Activated CD8-positive, alpha-beta memory T cell treated with anti-CD3 and anti-CD28 coated beads for 4 hours (primary cell): ENCODE data around the gene FUT4.
"Not testable (repeated sequence)": the region's sequence is repeated elsewhere in the genome, so short reads cannot be mapped to it uniquely, and the experiment has no call there.

Experiments
- DNase-seq, 2 donors: peaks; one replicate each; pipeline ENCODE4 v3.0.0-alpha.2; 2020; ENCODE audit warnings: low read depth in 2 of 2

The FUT4 gene

DNA sequence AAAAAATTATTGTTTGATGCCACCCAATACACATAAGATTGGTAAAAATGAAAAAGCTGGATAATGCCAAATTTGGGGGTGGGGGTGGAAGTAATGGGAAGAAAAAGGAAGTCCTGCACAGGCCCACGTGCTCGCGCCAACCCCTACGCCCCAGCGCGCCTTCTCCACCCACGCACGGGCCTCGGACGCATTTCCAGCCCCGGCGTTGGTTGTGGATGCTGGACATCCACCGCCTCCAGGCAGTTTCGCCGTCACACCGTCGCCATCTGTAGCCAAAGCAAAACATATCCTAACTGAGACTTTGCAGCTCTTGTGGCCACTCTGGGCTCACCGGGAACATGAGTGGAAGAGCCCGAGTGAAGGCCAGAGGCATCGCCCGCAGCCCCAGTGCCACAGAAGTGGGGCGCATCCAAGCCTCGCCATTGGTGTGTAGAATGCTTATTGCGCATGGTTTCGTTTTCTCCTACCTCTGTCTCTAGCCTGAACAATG, 23.5 kb downstream of the FUT4 start, which contains the start of gene PIWIL4:
PIWIL4 (plus strand) TSS at position 188 of the 490 bp plus-strand sequence; CDS start at position 339, 151 bp downstream.
- DNase-seq = no peak

DNA sequence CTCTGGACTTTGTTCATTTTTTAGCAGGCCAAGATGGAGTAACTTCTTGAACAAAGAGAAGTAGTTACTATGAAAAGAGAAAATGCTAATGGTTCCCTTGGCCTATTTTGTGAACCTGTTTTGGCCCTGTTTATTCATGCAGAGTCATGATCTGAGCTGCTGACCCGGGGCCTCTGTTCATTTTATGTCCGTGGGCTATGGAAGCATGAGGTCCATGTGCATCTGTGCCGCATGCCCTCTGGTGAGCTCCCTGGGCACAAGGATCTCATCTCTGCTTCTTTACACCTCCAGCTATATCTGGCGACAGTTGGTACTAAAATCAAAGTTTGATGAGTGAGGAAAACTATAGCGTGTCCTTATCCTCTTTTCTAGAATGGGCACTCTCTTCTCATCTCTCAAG, 24.5 kb downstream of the FUT4 start:
- DNase-seq = no peak

DNA sequence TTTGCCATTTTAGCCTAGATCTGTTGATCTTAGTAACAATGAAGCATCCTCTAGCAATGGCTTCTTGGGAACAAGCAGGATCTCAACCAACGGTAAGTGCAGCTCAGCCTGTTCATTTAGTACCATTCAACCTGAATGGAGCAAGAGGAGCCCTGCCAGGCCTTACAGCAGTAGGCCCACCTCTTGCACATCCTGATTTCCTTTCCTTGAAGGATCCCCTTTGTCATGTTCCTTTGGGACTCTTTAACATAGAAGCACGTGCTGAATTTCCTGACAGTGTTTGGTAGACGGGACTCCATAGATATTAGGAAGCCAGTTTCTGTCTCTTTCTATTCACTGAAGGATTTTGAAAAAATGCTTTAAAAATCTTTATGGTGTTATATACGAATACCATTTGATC, 25.0 kb downstream of the FUT4 start:
- no peak for DNase-seq

DNA sequence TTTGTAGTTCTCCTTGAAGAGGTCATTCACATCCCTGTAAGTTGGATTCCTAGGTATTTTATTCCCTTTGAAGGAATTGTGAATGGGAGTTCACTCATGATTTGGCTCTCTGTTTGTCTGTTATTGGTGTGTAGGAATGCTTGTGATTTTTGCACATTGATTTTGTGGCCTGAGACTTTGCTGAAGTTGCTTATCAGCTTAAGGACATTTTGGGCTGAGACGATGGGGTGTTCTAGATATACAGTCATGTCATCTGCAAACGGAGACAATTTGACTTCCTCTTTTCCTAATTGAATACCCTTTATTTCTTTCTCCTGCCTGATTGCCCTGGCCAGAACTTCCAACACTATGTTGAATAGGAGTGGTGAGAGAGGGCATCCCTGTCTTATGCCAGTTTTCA, 29.3 kb downstream of the FUT4 start:
- not testable (repeated sequence) for DNase-seq

DNA sequence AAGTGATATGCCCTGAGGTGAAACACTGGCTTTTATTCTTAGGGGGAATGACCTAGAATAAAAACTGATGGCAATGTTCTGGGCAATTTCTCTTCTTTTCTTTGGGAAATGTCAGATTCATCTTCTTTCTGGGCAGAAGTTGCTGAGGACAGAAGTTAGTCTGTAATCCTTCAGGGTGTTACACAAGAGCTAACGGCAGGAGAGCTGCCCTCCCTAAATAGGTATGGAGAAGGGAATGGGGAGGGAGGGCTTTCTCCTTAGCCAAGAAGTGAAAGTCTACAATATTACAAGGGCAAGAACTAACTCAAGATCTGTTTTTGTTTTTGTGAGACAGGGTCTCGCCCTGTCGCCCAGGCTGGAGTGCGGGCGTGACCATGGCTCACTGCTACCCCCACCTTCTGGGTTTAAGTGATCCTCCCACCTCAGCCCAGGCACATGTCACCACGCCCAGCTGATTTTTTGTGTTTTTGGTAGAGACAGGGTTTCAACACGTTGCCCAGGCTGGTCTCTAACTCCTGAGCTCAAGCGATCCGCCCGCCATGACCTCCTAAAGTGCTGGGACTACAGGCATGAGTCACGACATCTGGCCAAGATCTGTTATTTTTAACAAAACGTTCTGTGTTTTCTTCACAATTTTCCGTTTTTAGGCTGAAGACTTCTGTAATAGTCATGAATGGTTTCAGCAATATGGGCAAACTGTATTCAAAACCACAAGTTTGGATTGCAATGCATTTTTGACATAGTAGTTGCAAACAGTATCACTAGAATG, 30.7 kb downstream of the FUT4 start:
- no peak for DNase-seq

DNA sequence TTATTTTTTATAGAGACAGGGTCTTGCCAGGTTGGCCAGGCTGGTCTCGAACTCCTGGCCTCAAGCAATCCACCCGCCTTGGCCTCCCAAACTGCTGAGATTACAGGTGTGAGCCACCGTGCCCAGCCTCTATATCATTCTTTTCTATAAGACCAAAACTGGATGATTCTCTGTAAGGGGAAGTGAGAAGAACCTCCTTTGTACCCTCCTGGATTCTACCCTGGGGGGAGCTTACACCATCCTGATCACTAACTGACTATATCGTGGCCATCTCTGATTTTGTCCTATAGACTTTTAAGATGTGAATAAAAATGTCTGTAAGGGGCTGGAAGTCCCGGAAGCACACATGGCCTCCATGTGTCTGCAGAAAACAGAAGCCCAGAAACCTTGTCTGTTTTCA, 32.6 kb downstream of the FUT4 start:
- no peak for DNase-seq

DNA sequence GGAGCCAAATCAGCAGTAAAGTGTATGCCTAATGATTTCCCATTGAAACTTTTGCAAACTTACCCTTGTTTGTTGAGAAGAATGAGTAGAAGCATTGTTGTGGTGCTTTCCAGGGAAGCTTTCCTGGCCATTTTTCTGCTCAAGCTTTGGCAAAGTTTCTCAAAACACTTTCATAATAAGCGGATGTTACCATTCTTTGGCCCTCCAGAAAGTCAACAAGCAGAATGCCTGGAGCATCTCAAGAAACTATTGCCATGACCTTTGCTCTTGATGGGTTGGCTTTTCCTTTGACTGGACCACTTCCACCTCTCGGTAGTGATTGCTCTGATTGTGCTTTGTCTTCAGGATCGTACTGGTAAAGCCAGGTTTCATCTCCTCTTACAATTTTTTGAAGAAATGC, 34.1 kb downstream of the FUT4 start:
- DNase-seq = no peak

DNA sequence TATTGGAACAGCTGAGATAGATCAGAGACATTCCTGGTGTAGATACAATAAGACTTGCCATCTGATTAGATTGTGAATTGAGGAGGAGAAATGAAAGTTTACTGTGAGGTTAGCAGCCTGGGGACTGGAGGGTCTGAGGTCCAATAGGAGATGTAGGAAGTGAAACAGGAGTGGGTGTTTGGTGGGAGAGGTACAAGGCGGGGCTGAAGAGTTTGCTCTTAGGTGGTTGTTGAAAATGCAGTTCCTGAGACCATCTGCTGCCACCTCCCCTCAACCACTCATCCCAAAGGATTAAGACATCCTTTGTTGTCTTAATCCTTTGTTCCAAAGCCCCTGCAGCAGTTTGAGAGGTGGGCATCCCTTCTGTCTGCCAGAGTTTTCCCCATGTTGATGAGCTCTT, 38.2 kb downstream of the FUT4 start:
- no peak for DNase-seq

DNA sequence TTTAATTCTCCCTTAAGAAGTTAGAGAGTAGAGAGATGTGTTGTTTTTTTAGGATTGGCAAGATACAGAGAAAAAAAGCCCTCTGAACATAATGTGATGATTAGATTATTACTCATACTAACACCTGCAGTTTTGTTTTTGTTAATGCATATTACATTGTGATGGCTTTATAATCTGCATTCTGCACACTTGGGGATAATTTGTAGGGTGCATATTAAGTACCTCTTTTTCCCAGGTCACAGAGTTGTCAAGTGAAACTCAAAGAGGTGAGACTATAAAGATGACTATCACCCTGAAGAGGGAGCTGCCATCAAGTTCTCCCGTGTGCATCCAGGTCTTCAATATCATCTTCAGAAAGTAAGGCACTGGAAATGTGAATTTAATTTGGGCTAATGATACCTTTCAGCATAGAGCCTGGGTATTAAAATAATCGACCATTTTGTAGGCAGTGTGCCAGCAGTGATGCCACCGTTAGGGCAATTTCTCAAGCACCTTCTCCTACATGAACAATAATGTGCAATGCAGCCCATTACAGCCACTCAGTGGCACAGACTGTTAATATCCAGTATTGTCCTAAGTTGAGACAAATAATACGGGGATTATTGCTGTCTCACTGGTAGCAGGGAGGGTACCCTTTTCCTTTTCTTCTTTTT, 39.6 kb downstream of the FUT4 start:
- DNase-seq = no peak

DNA sequence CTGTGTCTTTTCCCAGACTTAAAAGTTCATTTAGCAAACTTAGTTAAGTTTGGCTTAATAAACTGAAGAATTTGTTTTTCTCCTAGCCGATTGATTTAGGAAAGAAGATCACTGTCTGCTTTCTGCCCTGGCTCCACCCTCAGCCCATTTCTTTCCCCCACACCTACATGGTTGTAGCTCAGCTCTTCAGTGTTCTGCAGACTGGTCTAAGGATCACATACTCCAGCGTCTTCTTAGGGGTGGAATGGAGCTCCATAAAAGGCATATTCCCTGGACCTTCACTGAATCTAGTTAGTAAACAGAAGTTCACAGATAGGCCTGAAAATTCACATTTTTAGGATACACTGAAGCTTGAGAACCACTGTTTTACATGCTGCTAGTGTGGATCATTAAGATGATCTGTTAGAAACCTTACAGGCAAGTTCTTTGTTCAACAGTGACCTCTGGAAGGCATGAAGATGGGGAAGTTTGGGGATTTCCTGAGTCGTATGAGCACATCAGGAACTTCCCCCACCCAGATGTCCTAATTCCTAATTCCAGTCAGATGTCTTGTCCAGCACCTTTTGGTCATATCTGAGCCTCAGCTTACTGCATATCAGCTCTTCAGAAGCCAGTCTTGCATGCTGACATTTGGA, 40.3 kb downstream of the FUT4 start:
- DNase-seq = no peak

DNA sequence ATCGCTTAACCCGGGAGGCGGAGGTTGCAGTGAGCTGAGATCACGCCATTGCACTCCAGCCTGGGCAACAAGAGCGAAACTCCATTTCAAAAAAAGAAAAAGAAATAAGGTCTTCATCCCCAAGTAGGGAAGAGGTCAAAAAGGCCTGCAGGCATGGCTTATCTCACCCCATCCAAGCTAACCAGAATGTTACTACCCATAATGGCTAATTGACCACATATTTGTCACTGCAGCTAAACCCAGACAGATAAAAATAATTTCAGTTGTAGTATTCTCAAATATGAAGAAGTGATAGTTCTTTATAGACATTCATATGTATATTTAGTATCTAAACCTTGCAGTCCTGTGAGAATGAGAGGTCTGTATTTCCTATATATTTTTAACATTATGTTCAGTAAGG, 41.3 kb downstream of the FUT4 start:
- DNase-seq = no peak

DNA sequence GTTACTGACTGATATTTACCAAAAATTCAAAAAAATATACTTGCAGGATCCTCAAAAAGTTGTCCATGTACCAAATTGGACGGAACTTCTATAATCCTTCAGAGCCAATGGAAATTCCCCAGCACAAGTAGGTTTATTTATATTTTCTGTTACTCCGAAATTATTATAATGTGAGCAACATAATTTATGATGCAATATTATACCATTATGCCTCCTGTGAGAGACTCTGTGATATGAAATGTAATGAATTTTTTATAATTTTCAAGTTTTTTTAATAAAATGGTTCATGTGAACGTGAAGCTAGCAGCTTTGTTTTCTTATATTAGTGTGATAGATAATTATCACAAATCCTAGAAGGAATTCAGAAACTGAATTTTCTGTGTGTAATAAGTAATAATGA, 41.7 kb downstream of the FUT4 start:
- no peak for DNase-seq

DNA sequence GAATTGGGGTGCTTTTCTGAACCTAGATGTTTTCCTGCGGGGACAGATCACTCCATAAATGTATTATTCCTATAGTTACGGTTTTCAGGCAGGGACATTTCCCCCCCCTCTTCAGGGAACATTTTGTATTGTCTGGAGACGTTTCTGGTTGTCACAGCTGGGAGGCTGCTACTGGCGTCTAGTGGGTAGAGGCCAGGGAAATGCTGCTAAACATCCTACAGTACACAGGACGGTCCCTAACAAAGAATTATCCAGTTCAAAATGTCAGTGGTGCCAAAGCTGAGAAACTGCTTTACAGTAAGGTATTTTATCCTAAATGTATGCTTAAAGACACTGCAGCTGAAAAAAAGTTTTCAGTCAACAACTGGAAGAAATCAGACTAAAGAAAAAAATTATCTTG, 42.8 kb downstream of the FUT4 start:
- no peak for DNase-seq

DNA sequence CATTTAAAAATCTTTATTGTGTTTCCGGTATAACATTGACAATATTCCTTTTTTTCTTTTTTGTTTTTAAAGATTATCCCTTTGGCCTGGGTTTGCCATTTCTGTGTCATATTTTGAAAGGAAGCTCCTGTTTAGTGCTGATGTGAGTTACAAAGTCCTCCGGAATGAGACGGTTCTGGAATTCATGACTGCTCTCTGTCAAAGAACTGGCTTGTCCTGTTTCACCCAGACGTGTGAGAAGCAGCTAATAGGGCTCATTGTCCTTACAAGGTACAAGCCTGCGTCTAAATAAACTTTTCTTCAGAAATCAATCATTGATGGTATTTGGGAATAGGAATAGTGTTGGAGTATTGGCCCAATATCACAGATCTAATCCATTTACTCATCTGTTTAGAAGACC, 43.3 kb downstream of the FUT4 start:
- DNase-seq = no peak

DNA sequence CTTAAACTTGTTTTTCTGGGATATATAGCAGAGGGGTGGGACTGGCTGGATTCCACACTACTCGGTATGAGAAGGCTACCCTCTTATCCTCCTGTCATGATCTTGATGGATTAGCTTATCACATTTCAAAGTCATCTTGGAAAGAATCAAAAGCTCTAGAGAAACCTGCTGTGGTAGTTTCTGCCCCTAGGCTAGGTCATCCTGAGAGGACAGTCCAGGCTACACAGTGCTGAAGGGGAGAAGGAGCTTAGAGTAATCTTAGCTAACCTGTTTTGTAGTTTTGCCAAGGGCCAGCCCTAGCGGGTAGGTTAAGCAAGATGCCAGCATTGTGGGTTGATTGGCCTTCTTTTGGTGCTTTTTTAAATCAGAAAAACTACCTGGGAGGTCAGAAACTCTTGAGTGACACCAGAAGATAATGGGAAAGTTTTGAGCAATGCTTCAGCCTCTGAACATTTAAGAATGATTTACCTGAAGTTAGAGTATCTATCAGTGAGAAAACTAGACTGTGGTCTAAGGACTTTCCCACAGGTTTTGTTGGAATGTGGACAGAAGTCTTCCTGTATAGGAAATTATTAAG, 44.7 kb downstream of the FUT4 start:
- DNase-seq = no peak

DNA sequence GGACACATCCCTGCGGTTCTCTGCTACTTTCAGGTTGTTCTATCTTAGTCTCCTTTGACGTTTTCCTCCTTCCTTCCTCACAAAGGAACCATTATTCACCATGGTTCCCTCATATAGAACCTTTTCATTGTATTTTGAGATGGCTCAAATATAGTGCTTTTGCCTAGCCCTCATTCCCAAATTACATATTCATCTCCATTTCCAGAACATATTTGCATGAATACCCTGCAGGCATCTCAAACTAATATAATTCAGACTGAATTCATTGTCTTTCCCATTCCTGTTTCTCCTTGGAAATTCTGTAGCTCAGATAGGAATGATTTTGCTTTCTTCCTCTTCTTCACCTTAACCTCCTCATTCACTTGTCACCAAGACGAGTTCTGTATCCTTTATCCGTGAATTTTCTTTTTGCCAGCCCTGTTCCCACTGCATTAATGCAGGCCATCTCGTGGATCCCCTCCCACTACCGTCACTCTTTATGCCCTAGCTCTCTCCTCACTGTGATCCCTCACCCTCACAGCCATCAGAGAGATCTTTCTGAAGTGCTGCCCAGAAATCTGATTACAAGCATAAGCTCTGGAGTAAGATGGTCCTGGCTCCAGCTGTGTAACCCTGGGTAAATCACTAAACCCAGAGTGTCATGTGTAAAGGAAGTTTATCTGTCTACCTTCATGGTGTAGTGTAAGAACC, 46.8 kb downstream of the FUT4 start:
- no peak for DNase-seq

DNA sequence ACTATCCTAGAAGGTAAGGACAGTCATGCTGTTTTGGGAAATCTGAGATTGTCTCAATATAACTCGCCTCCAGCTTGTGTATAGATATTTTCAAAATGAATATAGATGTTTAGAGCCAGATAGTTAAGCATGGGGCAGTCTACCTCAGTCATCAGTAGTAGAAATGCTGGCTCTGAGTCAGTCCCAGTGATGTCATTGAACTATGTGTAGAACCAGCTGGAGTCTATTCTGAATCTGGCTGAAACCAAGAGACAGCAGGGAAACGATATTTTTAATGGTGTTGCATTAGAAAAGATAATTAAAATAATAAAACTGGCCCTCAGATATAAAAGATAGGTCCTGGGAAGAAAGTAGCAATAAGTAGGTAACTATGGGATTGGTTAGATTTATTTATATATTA, 49.3 kb downstream of the FUT4 start:
- DNase-seq = no peak

DNA sequence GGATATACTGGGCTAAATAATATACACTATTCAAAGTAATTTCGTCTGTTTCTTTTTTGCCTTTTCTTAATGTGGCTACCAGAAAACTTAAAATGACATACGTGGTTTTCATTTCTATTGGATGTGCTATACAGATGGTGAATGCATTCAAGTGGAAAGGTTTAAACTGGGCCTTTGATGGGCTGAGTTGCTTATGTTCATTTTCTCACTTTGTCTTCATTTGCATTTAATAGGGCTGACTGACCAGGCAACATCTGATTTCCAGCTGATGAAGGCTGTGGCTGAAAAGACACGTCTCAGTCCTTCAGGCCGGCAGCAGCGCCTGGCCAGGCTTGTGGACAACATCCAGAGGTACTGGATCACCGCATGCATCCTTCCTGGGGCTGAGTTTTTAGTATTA, 51.4 kb downstream of the FUT4 start:
- DNase-seq = no peak

DNA sequence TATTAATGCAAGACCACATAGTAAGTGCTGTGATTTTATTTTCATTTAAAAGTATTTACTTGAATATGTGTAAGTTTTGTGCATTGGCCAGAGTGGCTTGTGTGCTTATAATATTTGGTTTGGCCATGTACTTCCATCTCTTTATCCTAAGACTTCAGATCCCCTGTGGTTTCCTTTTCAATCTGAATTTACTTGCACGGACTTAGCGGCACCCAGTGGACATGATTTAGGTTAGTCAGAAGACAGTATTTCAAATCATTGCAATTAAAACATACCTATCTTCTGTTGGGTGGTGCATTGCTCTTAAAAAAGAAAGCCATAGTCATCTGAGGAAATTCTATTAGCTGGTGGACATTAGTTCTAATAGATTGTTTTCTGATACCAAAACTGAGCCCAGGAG, 54.2 kb downstream of the FUT4 start:
- DNase-seq = no peak
